ENCODE data around the gene NOS1. TPM values are rescaled to one million over a fixed set of nuclear protein-coding genes. Genes with fewer than 3 reads are reported as not detected.

NOS1 gene
- total and polyA plus RNA-seq, 2 experiments from 2014 or later: 0.63 to 3.0 TPM

GRCh38 chr12:117339104-117339503 lies 22.3 kb downstream of the NOS1 start (continued):
- TF ChIP-seq, protein P1, sequence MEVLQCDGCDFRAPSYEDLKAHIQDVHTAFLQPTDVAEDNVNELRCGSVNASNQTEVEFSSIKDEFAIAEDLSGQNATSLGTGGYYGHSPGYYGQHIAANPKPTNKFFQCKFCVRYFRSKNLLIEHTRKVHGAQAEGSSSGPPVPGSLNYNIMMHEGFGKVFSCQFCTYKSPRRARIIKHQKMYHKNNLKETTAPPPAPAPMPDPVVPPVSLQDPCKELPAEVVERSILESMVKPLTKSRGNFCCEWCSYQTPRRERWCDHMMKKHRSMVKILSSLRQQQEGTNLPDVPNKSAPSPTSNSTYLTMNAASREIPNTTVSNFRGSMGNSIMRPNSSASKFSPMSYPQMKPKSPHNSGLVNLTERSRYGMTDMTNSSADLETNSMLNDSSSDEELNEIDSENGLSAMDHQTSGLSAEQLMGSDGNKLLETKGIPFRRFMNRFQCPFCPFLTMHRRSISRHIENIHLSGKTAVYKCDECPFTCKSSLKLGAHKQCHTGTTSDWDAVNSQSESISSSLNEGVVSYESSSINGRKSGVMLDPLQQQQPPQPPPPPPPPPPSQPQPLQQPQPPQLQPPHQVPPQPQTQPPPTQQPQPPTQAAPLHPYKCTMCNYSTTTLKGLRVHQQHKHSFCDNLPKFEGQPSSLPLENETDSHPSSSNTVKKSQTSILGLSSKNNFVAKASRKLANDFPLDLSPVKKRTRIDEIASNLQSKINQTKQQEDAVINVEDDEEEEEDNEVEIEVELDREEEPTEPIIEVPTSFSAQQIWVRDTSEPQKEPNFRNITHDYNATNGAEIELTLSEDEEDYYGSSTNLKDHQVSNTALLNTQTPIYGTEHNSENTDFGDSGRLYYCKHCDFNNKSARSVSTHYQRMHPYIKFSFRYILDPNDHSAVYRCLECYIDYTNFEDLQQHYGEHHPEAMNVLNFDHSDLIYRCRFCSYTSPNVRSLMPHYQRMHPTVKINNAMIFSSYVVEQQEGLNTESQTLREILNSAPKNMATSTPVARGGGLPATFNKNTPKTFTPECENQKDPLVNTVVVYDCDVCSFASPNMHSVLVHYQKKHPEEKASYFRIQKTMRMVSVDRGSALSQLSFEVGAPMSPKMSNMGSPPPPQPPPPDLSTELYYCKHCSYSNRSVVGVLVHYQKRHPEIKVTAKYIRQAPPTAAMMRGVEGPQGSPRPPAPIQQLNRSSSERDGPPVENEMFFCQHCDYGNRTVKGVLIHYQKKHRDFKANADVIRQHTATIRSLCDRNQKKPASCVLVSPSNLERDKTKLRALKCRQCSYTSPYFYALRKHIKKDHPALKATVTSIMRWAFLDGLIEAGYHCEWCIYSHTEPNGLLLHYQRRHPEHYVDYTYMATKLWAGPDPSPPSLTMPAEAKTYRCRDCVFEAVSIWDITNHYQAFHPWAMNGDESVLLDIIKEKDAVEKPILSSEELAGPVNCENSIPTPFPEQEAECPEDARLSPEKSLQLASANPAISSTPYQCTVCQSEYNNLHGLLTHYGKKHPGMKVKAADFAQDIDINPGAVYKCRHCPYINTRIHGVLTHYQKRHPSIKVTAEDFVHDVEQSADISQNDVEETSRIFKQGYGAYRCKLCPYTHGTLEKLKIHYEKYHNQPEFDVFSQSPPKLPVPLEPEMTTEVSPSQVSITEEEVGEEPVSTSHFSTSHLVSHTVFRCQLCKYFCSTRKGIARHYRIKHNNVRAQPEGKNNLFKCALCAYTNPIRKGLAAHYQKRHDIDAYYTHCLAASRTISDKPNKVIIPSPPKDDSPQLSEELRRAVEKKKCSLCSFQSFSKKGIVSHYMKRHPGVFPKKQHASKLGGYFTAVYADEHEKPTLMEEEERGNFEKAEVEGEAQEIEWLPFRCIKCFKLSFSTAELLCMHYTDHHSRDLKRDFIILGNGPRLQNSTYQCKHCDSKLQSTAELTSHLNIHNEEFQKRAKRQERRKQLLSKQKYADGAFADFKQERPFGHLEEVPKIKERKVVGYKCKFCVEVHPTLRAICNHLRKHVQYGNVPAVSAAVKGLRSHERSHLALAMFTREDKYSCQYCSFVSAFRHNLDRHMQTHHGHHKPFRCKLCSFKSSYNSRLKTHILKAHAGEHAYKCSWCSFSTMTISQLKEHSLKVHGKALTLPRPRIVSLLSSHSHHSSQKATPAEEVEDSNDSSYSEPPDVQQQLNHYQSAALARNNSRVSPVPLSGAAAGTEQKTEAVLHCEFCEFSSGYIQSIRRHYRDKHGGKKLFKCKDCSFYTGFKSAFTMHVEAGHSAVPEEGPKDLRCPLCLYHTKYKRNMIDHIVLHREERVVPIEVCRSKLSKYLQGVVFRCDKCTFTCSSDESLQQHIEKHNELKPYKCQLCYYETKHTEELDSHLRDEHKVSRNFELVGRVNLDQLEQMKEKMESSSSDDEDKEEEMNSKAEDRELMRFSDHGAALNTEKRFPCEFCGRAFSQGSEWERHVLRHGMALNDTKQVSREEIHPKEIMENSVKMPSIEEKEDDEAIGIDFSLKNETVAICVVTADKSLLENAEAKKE (CRISPR knock-in tag; IDR thresholded peaks at IDR 0.05): no peak
- no peak for TF ChIP-seq NANOG (IDR thresholded peaks at IDR 0.05; ENCODE audit: borderline replicate concordance)
- TF ChIP-seq ZNF114 (CRISPR knock-in tag; IDR thresholded peaks at IDR 0.05): no peak
- no peak for TF ChIP-seq EZH2 (IDR thresholded peaks at IDR 0.05; ENCODE audit: low read depth, unreplicated experiment)
- TF ChIP-seq ZNF331 (CRISPR knock-in tag; IDR thresholded peaks at IDR 0.05; ENCODE audit: low read depth): no peak
- no peak for TF ChIP-seq JUNB (IDR thresholded peaks at IDR 0.05; ENCODE audit: unreplicated experiment)
- no peak for TF ChIP-seq CREB1 (CRISPR knock-in tag; IDR thresholded peaks at IDR 0.05; ENCODE audit: low read depth)
- no peak for TF ChIP-seq POLR2AphosphoS5 (IDR thresholded peaks at IDR 0.05; ENCODE audit: low read depth)

DNA sequence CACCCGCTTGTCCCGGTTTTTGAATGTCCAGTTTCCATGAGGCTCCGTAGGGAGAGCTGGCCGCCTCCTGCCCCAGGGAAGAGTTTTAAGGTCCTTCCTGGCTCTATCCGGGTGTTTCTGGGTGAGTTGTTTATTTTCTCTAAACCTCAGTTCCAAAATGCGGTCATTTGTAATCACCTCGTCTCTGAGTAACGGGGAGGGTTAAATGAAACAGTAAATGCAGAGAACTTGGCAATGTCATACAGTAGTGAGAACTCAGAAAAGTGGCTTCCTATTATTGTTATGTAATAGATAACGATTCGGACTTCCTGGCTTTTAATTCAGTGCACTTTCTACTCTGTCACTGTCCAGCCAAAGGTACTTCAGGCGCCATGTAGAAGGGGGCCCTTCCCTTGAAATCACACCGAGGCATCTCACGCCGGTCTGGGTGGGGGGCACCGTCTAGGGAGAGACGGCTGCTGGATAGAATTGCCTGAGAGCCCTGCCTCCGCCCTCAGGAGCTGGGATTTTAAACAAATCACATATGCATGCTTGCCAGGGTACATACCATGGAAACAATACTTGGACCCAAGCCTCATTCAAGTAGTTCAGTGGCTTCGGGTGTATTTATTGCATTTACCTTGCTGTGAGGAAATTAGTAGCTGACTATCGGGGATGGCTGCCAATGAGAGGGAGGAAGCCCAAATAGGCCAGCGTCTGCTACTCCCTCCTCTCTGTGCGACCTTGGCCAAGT lies 26.4 kb downstream of the NOS1 start:
- Histone ChIP-seq H3K79me2 (replicated peaks; ENCODE audit: insufficient read depth) (no peaks in the 10 kb centered on the region), H3K27me3 (ENCODE audit: insufficient read depth) (no peaks in the 10 kb centered on the region), H3K36me3 (ENCODE audit: insufficient read depth) (no peaks in the 10 kb centered on the region), H3K4me3 (no peak overlapping the region), H3F3A (replicated peaks; ENCODE audit: low read depth) (no peaks in the 10 kb centered on the region), H2AFZ (no peak overlapping the region), H3K27ac (ENCODE audit: low read depth) (no peak overlapping the region), H4K20me1 (replicated peaks; ENCODE audit: insufficient read depth) (no peaks in the 10 kb centered on the region), H3K9me2 (ENCODE audit: insufficient read depth) (no peaks in the 10 kb centered on the region), H3K4me1 (ENCODE audit: insufficient read depth) (peaks cover 11% of the 10 kb centered on the region), H3K4me2 (no peak overlapping the region)
- Mint-ChIP-seq H3K27me3 (ENCODE audit: insufficient read depth, low read depth, poor library complexity) (peaks cover 3% of the 10 kb centered on the region), H3K27ac (no peak overlapping the region), H3K4me3 (no peak overlapping the region), H3K9me3 (no peaks in the 10 kb centered on the region), H3K36me3 (ENCODE audit: low read depth) (no peaks in the 10 kb centered on the region), H3K4me1 (peaks cover 20% of the 10 kb centered on the region)
- ATAC-seq (no peak), DNase-seq (ENCODE audit: low spot score) (no peak)
- no peak for TF ChIP-seq CTCF (conservative IDR thresholded peaks at IDR 0.05; ENCODE audit: low read depth in 2 of 2)
